Measurements from ENCODE around the gene ZNF384. TPM values are rescaled to one million over a fixed set of nuclear protein-coding genes. Genes with fewer than 3 reads are reported as not detected.

Gene ZNF384
- polyA plus RNA-seq, 1 donor (not counting 4 experiments of a cell fraction or from before 2014, with no cell fraction given): 29.0 TPM

- peaks cover 38% of the 10 kb centered on the region for H3K27me3 ChIP-seq (ENCODE audit: control insufficient read depth, extremely low read depth, insufficient read depth, low read length)
- H3K9me1 ChIP-seq (ENCODE audit: control insufficient read depth, extremely low read depth, insufficient read depth, low read length): no peaks in the 10 kb centered on the region
- no peak overlapping the region for H3K4me2 ChIP-seq (ENCODE audit: control insufficient read depth, extremely low read depth, insufficient read depth, low read depth, low read length)
- FAIRE-seq (no peak), DNase-seq (ENCODE audit: low read depth, low spot score) (no peak)
- H3K79me2 ChIP-seq (ENCODE audit: control insufficient read depth, insufficient read depth, low read length): no peaks in the 10 kb centered on the region
- H3K4me1 ChIP-seq (ENCODE audit: control insufficient read depth, extremely low read depth, insufficient read depth, low read length): peaks cover 3% of the 10 kb centered on the region
- TF ChIP-seq EZH2 (IDR thresholded peaks at IDR 0.05; ENCODE audit: low read length) (no peak), CTCF (optimal IDR thresholded peaks at IDR 0.05 in 1 of 3, IDR thresholded peaks at IDR 0.05 in 1 of 3, conservative IDR thresholded peaks at IDR 0.05 in 1 of 3; ENCODE audit: extremely low read depth in 1 of 3, insufficient read depth in 2 of 3, low read length in 3 of 3) (no peak)
- H3K4me3 ChIP-seq (ENCODE audit: control insufficient read depth in 2 of 3, extremely low read depth in 1 of 3, insufficient read depth in 2 of 3, low read depth in 1 of 3, low read length in 3 of 3): no peak overlapping the region
- H3K27ac ChIP-seq (ENCODE audit: control insufficient read depth, insufficient read depth, low read length): no peak overlapping the region
- H2AFZ ChIP-seq (ENCODE audit: control insufficient read depth, low read length): no peak overlapping the region
- dilution Hi-C loops (cut with MboI; ENCODE audit: extremely low pct_ligation_motif_present, low sequenced_read_pairs): no loop called here
- no peaks in the 10 kb centered on the region for H3K9me3 ChIP-seq (ENCODE audit: control insufficient read depth, low read depth, low read length)
- no peaks in the 10 kb centered on the region for H4K20me1 ChIP-seq (ENCODE audit: control insufficient read depth, extremely low read depth, insufficient read depth, low read length)
- no peaks in the 10 kb centered on the region for H3K36me3 ChIP-seq (ENCODE audit: control insufficient read depth in 2 of 2, extremely low read depth in 1 of 2, insufficient read depth in 2 of 2, low read length in 2 of 2)
- H3K9ac ChIP-seq (ENCODE audit: control insufficient read depth, extremely low read depth, insufficient read depth, low read length): no peak overlapping the region
Measured at GRCh38 chr12:6696690-6697583, 7.8 kb upstream of the ZNF384 start.

- Histone ChIP-seq H4K20me1 (ENCODE audit: control insufficient read depth, extremely low read depth, insufficient read depth, low read length) (no peaks in the 10 kb centered on the region), H3K9me1 (ENCODE audit: control insufficient read depth, extremely low read depth, insufficient read depth, low read length) (no peaks in the 10 kb centered on the region), H3K4me2 (ENCODE audit: control insufficient read depth, extremely low read depth, insufficient read depth, low read depth, low read length) (no peak overlapping the region), H3K79me2 (ENCODE audit: control insufficient read depth, insufficient read depth, low read length) (peaks cover under 1% of the 10 kb centered on the region), H3K4me1 (ENCODE audit: control insufficient read depth, extremely low read depth, insufficient read depth, low read length) (peaks cover 5% of the 10 kb centered on the region), H3K27me3 (ENCODE audit: control insufficient read depth, extremely low read depth, insufficient read depth, low read length) (peaks cover 27% of the 10 kb centered on the region), H3K9ac (ENCODE audit: control insufficient read depth, extremely low read depth, insufficient read depth, low read length) (no peak overlapping the region), H3K9me3 (ENCODE audit: control insufficient read depth, low read depth, low read length) (no peaks in the 10 kb centered on the region), H3K4me3 (ENCODE audit: control insufficient read depth in 2 of 3, extremely low read depth in 1 of 3, insufficient read depth in 2 of 3, low read depth in 1 of 3, low read length in 3 of 3) (no peak overlapping the region), H3K27ac (ENCODE audit: control insufficient read depth, insufficient read depth, low read length) (no peak overlapping the region), H3K36me3 (ENCODE audit: control insufficient read depth in 2 of 2, extremely low read depth in 1 of 2, insufficient read depth in 2 of 2, low read length in 2 of 2) (no peaks in the 10 kb centered on the region), H2AFZ (ENCODE audit: control insufficient read depth, low read length) (no peak overlapping the region)
- TF ChIP-seq CTCF (optimal IDR thresholded peaks at IDR 0.05 in 1 of 3, IDR thresholded peaks at IDR 0.05 in 1 of 3, conservative IDR thresholded peaks at IDR 0.05 in 1 of 3; ENCODE audit: extremely low read depth in 1 of 3, insufficient read depth in 2 of 3, low read length in 3 of 3): no peak
- no peak for TF ChIP-seq EZH2 (IDR thresholded peaks at IDR 0.05; ENCODE audit: low read length)
- FAIRE-seq: no peak
- DNase-seq (ENCODE audit: low read depth, low spot score): no peak
- dilution Hi-C loops (cut with MboI; ENCODE audit: extremely low pct_ligation_motif_present, low sequenced_read_pairs): no loop called here
Measured at GRCh38 chr12:6695313-6696045, 6.3 kb upstream of the ZNF384 start.
